ENCODE results near the gene ZNF768.
A peak's percentile ranks its signal among the peaks of the same experiment; 100 is the strongest.

Gene ZNF768

GRCh38 chr16:30526137-30526822 is at the start of gene ZNF768:
ZNF768 (minus strand) TSS chr16:30526566; CDS start chr16:30526413, 153 bp downstream.
- peak; percentile 56 for DNase-seq (ENCODE audit: low spot score)

GRCh38 chr16:30574678-30575077 is 48.3 kb upstream of the ZNF768 start:
- DNase-seq (ENCODE audit: low spot score): no peak

GRCh38 chr16:30571445-30572322 is 45.3 kb upstream of the ZNF768 start, which contains the start of gene ZNF688:
ZNF688 (minus strand) TSS chr16:30571714; CDS start chr16:30571629, 85 bp downstream.
- DNase-seq (ENCODE audit: low spot score): peak; percentile 98

DNA sequence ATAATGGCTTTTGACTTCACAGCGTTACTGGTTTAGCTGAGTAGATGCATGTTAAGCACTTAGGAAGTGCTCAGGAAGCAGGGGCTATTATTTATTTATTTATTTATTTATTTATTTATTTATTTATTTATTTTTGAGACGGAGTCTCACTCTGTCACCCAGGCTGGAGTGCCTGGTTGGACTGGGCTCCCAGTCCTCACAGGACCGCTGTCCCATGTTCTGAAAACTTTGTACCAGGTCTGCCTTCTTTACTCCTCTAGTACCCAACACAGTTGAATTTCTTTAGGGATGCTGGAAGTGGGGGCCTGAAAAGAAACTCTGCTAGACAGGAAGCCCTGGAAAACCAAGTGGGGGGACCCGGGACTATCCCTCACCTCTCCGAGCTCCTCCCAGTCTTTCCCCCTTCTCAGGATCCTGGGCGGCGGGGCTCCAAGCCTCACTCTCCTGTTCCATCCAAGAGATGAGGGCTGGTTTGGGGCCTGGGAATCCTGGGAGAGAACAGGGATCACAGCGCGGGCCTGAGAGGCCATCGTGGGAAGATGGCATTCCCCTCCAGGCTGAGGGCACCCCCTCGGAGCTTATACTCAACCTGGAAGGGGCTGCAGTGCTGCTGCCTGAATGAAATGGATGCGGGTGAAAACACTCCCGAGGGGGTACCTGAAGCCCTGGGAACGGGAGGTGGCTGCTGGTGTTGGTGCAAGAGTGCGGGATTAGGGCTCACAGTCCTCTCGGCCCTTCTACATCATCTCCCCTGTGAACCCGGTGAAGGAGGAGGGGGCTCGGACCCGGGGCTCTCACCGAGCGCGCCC is 44.5 kb upstream of the ZNF768 start:
- no peak for DNase-seq (ENCODE audit: low spot score)

- DNase-seq (ENCODE audit: low spot score): no peak
Measured at GRCh38 chr16:30569746-30570635, 43.6 kb upstream of the ZNF768 start.

- no peak for DNase-seq (ENCODE audit: low spot score)
Measured at GRCh38 chr16:30569281-30569680, 42.9 kb upstream of the ZNF768 start.

DNA sequence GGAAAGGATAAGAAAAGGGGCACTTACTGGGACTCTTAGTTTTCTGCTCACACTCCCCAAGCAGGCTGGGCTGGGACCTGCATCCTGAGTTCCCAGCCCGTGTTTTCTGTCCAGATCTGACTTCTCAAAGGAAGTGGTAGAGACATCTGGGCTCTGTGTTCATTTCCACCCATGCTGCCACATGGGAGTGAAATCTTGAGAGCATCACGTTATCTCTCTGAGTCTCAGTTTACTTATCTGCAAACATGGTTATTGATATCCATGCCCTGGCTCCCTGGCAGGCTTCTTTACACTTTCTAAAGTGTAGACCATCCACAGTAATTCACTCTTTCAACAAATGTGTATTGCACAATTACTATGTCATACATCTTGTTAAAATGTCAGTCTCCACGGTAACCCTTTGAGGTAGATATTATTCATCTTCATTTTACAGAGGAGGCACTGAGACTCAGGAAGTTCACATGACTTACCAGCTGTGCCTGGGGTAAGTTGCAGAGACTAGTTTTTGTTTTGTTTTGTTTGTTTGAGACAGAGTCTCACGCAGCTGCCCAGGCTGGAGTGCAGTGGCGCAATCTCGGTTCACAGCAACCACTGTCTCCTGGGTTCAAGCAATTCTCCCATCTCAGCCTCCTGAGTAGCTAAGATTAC is 41.7 kb upstream of the ZNF768 start:
- peak; percentile 64 for DNase-seq (ENCODE audit: low spot score)

- DNase-seq (ENCODE audit: low spot score): no peak
Measured at GRCh38 chr16:30567160-30567990, 41.0 kb upstream of the ZNF768 start.

GRCh38 chr16:30566531-30566930 is 40.2 kb upstream of the ZNF768 start:
- DNase-seq (ENCODE audit: low spot score): no peak

GRCh38 chr16:30565984-30566383 is 39.6 kb upstream of the ZNF768 start:
- DNase-seq (ENCODE audit: low spot score): no peak

GRCh38 chr16:30565526-30565925 is 39.2 kb upstream of the ZNF768 start:
- no peak for DNase-seq (ENCODE audit: low spot score)

GRCh38 chr16:30562021-30562420 is 35.7 kb upstream of the ZNF768 start:
- no peak for DNase-seq (ENCODE audit: low spot score)

DNA sequence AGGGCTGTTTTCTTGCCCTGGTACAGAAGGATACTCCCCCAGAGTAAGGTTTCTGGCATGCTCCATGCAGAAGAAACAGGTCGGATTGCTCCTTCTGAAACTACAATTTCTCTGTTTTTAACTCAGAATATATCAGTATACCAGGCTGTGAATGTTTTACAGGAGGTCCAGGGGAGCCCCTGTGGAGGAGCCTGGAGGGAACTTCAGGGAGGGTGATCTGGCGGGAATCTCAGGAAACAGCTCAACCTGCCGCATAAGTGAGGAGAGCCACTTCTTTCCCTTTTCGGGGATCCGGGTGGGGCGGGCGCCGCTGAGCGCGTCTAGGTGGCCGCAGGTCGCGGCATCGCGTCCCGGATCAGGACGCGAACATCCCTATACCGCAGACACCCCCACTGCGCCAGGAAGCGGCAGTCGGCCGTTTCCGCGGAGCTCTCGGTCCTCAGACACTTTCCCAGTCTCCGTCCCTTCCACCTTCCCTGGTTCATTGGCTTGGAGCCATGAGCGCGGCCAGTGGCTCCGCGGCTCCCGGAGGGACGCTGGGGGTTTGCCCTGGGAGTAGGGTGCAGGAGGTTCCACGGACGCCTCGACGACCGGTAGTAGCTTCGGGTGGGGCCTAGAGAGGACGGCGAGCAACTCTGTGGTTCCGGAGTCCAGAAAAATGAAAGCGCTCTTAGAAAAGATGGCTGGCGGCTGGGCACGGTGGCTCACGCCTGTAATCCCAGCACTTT is 34.9 kb upstream of the ZNF768 start:
- DNase-seq (ENCODE audit: low spot score): no peak

DNA sequence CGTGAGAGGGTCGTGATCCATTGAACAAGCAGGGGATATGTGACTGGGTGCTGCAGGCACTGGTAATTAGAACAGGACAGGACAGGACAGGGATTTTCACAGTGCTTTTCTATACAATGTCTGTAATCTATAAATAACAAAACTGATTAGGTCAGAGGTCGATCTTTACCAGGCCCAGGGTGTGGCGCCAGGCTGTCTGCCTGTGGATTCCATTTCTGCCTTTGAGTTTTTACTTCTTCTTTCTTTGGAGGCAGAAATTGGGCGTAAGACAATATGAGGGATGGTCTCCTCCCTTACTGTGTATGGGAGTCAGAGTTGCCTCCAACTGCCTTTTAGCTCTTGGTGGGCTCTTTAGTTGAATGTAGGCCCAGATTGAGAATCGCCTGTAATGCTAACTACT is 33.3 kb upstream of the ZNF768 start:
- no peak for DNase-seq (ENCODE audit: low spot score)

DNA sequence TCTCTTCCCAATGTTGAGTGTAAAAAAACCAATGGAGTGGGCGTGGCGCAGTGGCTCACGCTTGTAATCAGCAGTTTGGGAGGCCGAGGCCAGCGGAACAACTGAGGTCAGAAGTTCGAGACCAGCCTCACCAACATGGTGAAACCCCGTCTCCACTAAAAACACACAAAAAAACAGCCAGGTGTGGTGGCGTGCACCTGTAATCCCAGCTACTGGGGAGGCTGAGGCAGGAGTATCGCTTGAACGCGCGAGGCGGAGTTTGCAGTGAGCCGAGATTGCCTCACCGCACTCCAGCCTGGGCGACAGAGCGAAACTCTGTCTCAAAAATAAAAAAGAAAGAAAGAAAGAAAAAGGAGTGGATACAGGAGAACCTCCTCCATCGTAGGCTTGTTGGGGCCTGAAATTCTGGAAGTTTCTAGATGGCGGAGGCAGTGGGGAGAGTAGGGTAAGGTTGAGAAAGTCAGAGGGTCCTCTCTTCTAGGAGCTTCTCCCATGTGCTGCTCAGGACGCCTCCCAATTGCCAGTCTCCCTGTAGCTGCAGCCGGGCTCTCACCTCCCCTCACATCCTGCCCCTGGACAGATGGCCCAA is 32.5 kb upstream of the ZNF768 start:
- no peak for DNase-seq (ENCODE audit: low spot score)

DNA sequence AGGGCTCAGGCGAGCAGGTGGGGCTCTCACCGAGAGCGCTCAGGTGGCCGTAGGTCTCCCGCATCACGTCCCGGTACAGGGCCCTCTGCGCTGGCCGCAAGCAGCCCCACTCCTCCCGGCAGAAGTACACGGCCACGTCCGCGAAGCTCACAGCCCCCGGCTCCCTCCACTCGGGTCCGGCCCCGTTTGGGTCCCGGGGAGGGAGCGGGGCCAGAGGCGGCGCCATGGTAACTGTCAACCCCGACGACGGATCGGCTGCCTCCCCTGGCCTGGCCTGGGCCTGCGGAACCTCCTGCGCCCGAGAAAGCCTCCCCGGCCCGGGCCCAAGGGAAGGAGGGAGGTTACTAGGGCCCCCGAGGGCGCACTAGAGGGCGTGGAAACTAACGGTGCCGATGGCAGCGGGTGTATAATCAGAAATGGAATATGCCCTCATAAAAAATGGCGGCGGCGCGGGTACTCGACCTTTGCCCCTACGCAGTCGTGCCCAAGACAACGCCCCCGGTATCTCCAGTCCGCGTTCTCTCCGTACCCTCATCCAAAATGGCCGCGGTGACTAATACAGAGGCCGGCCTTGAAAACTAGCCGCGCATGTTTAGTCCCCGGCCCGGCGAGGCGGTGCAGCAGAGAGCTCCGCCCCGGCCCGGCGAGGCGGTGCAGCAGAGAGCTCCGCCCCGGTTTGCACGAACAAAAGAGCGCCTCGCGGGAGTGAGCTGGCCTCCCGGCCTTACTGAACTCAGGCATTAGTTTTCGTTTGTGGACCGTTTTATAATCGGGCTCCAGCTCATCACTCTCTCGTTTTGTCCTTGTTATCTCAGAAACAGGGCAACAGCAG is 31.8 kb upstream of the ZNF768 start, which contains the start of gene ZNF764:
TSS of gene ZNF764 (minus strand) at position 418 of the 832 bp plus-strand sequence. CDS start at position 226, 192 bp downstream.
- DNase-seq (ENCODE audit: low spot score): peak; percentile 94

- DNase-seq (ENCODE audit: low spot score): no peak
Measured at GRCh38 chr16:30557707-30557956, 31.3 kb upstream of the ZNF768 start.

- no peak for DNase-seq (ENCODE audit: low spot score)
Measured at GRCh38 chr16:30556125-30556473, 29.7 kb upstream of the ZNF768 start.
